GM06990 (cell line): ENCODE data around the gene FCHSD2.
"Not testable (repeated sequence)": the region's sequence is repeated elsewhere in the genome, so short reads cannot be mapped to it uniquely, and the experiment has no call there.

Experiments used
- DNase-seq: peaks from one replicate; pipeline ENCODE4 v3.0.0-alpha.2; 2011; ENCODE audit not compliant: insufficient read length; ENCODE audit errors: extremely low read depth
- H3K27me3 ChIP-seq: replicated peaks from 2 replicates; pipeline ENCODE4 v1.6.0; 2011; ENCODE audit warnings: low read length; ENCODE audit not compliant: control insufficient read depth, insufficient read depth
- H3K36me3 ChIP-seq: 2 replicates; pipeline ENCODE4 v1.5.1; 2011; ENCODE audit warnings: low read length; ENCODE audit not compliant: control insufficient read depth, insufficient read depth
- H3K4me3 ChIP-seq: replicated peaks from 2 replicates; pipeline ENCODE4 v1.5.1; 2011; ENCODE audit warnings: low read depth, mild to moderate bottlenecking, control low read depth, low read length
- CTCF ChIP-seq: IDR thresholded peaks from 2 replicates; pipeline ENCODE4 v1.5.1; 2011; ENCODE audit warnings: low read length, control low read depth, mild to moderate bottlenecking, inconsistent platforms; ENCODE audit not compliant: insufficient read depth, poor library complexity, severe bottlenecking

The FCHSD2 gene

GRCh38 chr11:72829178-72829577, 312.9 kb downstream of the FCHSD2 start:
- Histone ChIP-seq H3K36me3 (peaks cover 34% of the 10 kb centered on the region), H3K4me3 (no peak overlapping the region), H3K27me3 (no peaks in the 10 kb centered on the region)
- no peak for DNase-seq
- no peak for TF ChIP-seq CTCF

GRCh38 chr11:72828692-72829101, 313.4 kb downstream of the FCHSD2 start:
- Histone ChIP-seq H3K36me3 (peaks cover 35% of the 10 kb centered on the region), H3K27me3 (no peaks in the 10 kb centered on the region), H3K4me3 (no peak overlapping the region)
- DNase-seq, result no peak
- TF ChIP-seq CTCF, result no peak

GRCh38 chr11:72828081-72828567, 314.0 kb downstream of the FCHSD2 start:
- peak; percentile 23 for DNase-seq
- H3K27me3 ChIP-seq, result no peaks in the 10 kb centered on the region
- no peak overlapping the region for H3K4me3 ChIP-seq
- no peak for TF ChIP-seq CTCF
- peaks cover 38% of the 10 kb centered on the region for H3K36me3 ChIP-seq

GRCh38 chr11:72827656-72828055, 314.5 kb downstream of the FCHSD2 start:
- H3K36me3 ChIP-seq, result peaks cover 37% of the 10 kb centered on the region
- H3K4me3 ChIP-seq, H3K27me3 ChIP-seq, DNase-seq: not testable (repeated sequence)

GRCh38 chr11:72826942-72827480, 315.1 kb downstream of the FCHSD2 start:
- Histone ChIP-seq H3K4me3 (no peak overlapping the region), H3K27me3 (no peaks in the 10 kb centered on the region), H3K36me3 (peaks cover 34% of the 10 kb centered on the region)
- no peak for TF ChIP-seq CTCF
- no peak for DNase-seq

- Histone ChIP-seq H3K27me3 (no peaks in the 10 kb centered on the region), H3K4me3 (no peak overlapping the region), H3K36me3 (peaks cover 31% of the 10 kb centered on the region)
- DNase-seq, result peak; percentile 25
- TF ChIP-seq CTCF, result no peak
Observed at GRCh38 chr11:72826191-72826941, 315.8 kb downstream of the FCHSD2 start.
